Keratinocyte (primary cell): Measurements from ENCODE around the gene RCAN2. TPM values are rescaled to one million over a fixed set of nuclear protein-coding genes. Genes with fewer than 3 reads are reported as not detected.

Experiments used
- DNase-seq: peaks from one replicate; pipeline ENCODE4 v3.0.0-alpha.2; 2011; ENCODE audit warnings: low read depth, missing footprints, low spot score
- FAIRE-seq: peaks from 2 replicates; lab custom pipeline; 2011; peaks lifted over from hg19 to GRCh38; lab: Jason Lieb, UNC
- H2AFZ ChIP-seq: 2 replicates; pipeline ENCODE4 v1.6.0; 2012; ENCODE audit warnings: low read length, control low read depth, inconsistent platforms; ENCODE audit not compliant: control insufficient read depth
- H3K27ac ChIP-seq: 2 replicates; pipeline ENCODE4 v1.5.1; 2011; ENCODE audit warnings: low read length; ENCODE audit not compliant: control insufficient read depth, insufficient read depth
- H3K27me3 ChIP-seq: 3 replicates; pipeline ENCODE4 v1.6.0; 2011; ENCODE audit warnings: low read length; ENCODE audit not compliant: control insufficient read depth, insufficient read depth; ENCODE audit errors: extremely low read depth
- H3K36me3 ChIP-seq, 2 experiments: 2 replicates in 1 of 2; 3 replicates in 1 of 2; pipeline ENCODE4 v1.5.1; 2011; ENCODE audit warnings: low read length in 2 of 2, mild to moderate bottlenecking in 1 of 2; ENCODE audit not compliant: control insufficient read depth in 2 of 2, insufficient read depth in 2 of 2; ENCODE audit errors: extremely low read depth in 1 of 2
- H3K4me1 ChIP-seq: 3 replicates; pipeline ENCODE4 v1.5.1; 2011; ENCODE audit warnings: low read length; ENCODE audit not compliant: control insufficient read depth, insufficient read depth; ENCODE audit errors: extremely low read depth
- H3K4me2 ChIP-seq: 3 replicates; pipeline ENCODE4 v1.6.0; 2011; ENCODE audit warnings: low read depth, low read length; ENCODE audit not compliant: control insufficient read depth, insufficient read depth; ENCODE audit errors: extremely low read depth
- H3K4me3 ChIP-seq, 3 experiments: fragments of 200-600 bp in 1 of 3; sonication (generic) in 1 of 3; 2 replicates in 2 of 3; 3 replicates in 1 of 3; pipeline ENCODE4 v1.5.1; 2011 to 2016; ENCODE audit warnings: low read length in 3 of 3, mild to moderate bottlenecking in 3 of 3, control low read depth in 2 of 3, inconsistent platforms in 1 of 3, low read depth in 1 of 3, mixed read lengths in 1 of 3, mixed run types in 1 of 3, moderate library complexity in 1 of 3; ENCODE audit not compliant: control insufficient read depth in 2 of 3, insufficient read depth in 2 of 3; ENCODE audit errors: extremely low read depth in 1 of 3
- H3K79me2 ChIP-seq: 2 replicates; pipeline ENCODE4 v1.6.0; 2012; ENCODE audit warnings: low read length; ENCODE audit not compliant: control insufficient read depth, insufficient read depth
- H3K9ac ChIP-seq: 3 replicates; pipeline ENCODE4 v1.6.0; 2011; ENCODE audit warnings: low read length; ENCODE audit not compliant: control insufficient read depth, insufficient read depth; ENCODE audit errors: extremely low read depth
- H3K9me1 ChIP-seq: 3 replicates; pipeline ENCODE4 v1.6.0; 2011; ENCODE audit warnings: low read length; ENCODE audit not compliant: control insufficient read depth, insufficient read depth; ENCODE audit errors: extremely low read depth
- H3K9me3 ChIP-seq: 2 replicates; pipeline ENCODE4 v1.5.1; 2012; ENCODE audit warnings: low read depth, low read length; ENCODE audit not compliant: control insufficient read depth
- H4K20me1 ChIP-seq: 3 replicates; pipeline ENCODE4 v1.6.0; 2011; ENCODE audit warnings: low read length; ENCODE audit not compliant: control insufficient read depth, insufficient read depth; ENCODE audit errors: extremely low read depth
- CTCF ChIP-seq, 3 experiments: IDR thresholded peaks in 1 of 3; conservative IDR thresholded peaks in 1 of 3; optimal IDR thresholded peaks in 1 of 3; 2 replicates in 2 of 3; 3 replicates in 1 of 3; pipeline versions ENCODE3 to v1.5.1; 2011; ENCODE audit warnings: low read length in 3 of 3, mild to moderate bottlenecking in 3 of 3, moderate library complexity in 2 of 3, control low read depth in 1 of 3, inconsistent platforms in 1 of 3; ENCODE audit not compliant: insufficient read depth in 2 of 3; ENCODE audit errors: extremely low read depth in 1 of 3
- EZH2 ChIP-seq: IDR thresholded peaks from one replicate; pipeline ENCODE4 v1.6.1; 2012; ENCODE audit warnings: inconsistent platforms, mild to moderate bottlenecking, low read length, moderate library complexity
- dilution Hi-C: fragments of 300-500 bp; cut with MboI; formaldehyde crosslinking; loops from one replicate; pipeline ENCODE4 v1.7.0; 2020; ENCODE audit warnings: low sequenced_read_pairs; ENCODE audit not compliant: extremely low pct_ligation_motif_present
- polyA plus RNA-seq, 5 experiments: library from polyadenylated mRNA; depleted of rRNA in 3 of 5; stranded (reverse) in 3 of 5; stranded (forward) in 1 of 5; unstranded in 1 of 5; fragments of >200 nt; gene quantifications; 1 replicate in 1 of 5; 2 replicates in 3 of 5; 3 replicates in 1 of 5; pipeline versions ENCODE4 v1.2.1 to v1.2.3, GENCODE V29; 2011 to 2012; ENCODE audit warnings: missing spikeins in 2 of 5, low read depth in 1 of 5, low replicate concordance in 1 of 5

The RCAN2 gene
- polyA plus RNA-seq, 1 donor (not counting 4 experiments of a cell fraction or from before 2014, with no cell fraction given): not detected

- no peak overlapping the region for H3K9ac ChIP-seq
- no peaks in the 10 kb centered on the region for H3K79me2 ChIP-seq
- FAIRE-seq (no peak), DNase-seq (no peak)
- H3K9me1 ChIP-seq: no peaks in the 10 kb centered on the region
- H3K9me3 ChIP-seq: no peaks in the 10 kb centered on the region
- dilution Hi-C loops: no loop called here
- no peak overlapping the region for H3K4me3 ChIP-seq
- no peak for TF ChIP-seq CTCF (optimal IDR thresholded peaks at IDR 0.05 in 1 of 3, IDR thresholded peaks at IDR 0.05 in 1 of 3, conservative IDR thresholded peaks at IDR 0.05 in 1 of 3; ENCODE audit: extremely low read depth in 1 of 3, insufficient read depth in 2 of 3, low read length in 3 of 3)
- TF ChIP-seq EZH2: no peak
- no peak overlapping the region for H3K4me2 ChIP-seq
- no peaks in the 10 kb centered on the region for H4K20me1 ChIP-seq
- H3K36me3 ChIP-seq: no peaks in the 10 kb centered on the region
- H3K27me3 ChIP-seq: no peaks in the 10 kb centered on the region
- no peaks in the 10 kb centered on the region for H3K4me1 ChIP-seq
- no peak overlapping the region for H3K27ac ChIP-seq
- no peak overlapping the region for H2AFZ ChIP-seq
Measured at GRCh38 chr6:46525583-46525982, 34.3 kb upstream of the RCAN2 start.

GRCh38 chr6:46521464-46521971, 30.3 kb upstream of the RCAN2 start:
- FAIRE-seq: no peak

More at GRCh38 chr6:46521464-46521971, 30.3 kb upstream of the RCAN2 start:
- H3K4me3 ChIP-seq: no peak overlapping the region
- no peaks in the 10 kb centered on the region for H3K9me3 ChIP-seq
- H3K9me1 ChIP-seq: no peaks in the 10 kb centered on the region
- DNase-seq: no peak
- no peak overlapping the region for H3K27ac ChIP-seq
- H4K20me1 ChIP-seq: no peaks in the 10 kb centered on the region
- H3K79me2 ChIP-seq: no peaks in the 10 kb centered on the region
- dilution Hi-C loops: no loop called here
- no peak overlapping the region for H2AFZ ChIP-seq
- no peak for TF ChIP-seq EZH2
- TF ChIP-seq CTCF (optimal IDR thresholded peaks at IDR 0.05 in 1 of 3, IDR thresholded peaks at IDR 0.05 in 1 of 3, conservative IDR thresholded peaks at IDR 0.05 in 1 of 3; ENCODE audit: extremely low read depth in 1 of 3, insufficient read depth in 2 of 3, low read length in 3 of 3): no peak
- no peaks in the 10 kb centered on the region for H3K4me1 ChIP-seq
- H3K36me3 ChIP-seq: no peaks in the 10 kb centered on the region
- no peak overlapping the region for H3K4me2 ChIP-seq
- no peak overlapping the region for H3K9ac ChIP-seq
- H3K27me3 ChIP-seq: no peaks in the 10 kb centered on the region
